G401.6 (cell line): ENCODE data around the gene CCNG2.

ENCODE experiments used
- FAIRE-seq: peaks from 2 replicates; lab custom pipeline; 2012; peaks lifted over from hg19 to GRCh38; lab: Jason Lieb, UNC

Gene CCNG2

GRCh38 chr4:77204621-77205020 is 47.6 kb downstream of the CCNG2 start:
- FAIRE-seq, result no peak

- no peak for FAIRE-seq
These were observed 52.0 kb downstream of the CCNG2 start for GRCh38 chr4:77209012-77209411.

DNA sequence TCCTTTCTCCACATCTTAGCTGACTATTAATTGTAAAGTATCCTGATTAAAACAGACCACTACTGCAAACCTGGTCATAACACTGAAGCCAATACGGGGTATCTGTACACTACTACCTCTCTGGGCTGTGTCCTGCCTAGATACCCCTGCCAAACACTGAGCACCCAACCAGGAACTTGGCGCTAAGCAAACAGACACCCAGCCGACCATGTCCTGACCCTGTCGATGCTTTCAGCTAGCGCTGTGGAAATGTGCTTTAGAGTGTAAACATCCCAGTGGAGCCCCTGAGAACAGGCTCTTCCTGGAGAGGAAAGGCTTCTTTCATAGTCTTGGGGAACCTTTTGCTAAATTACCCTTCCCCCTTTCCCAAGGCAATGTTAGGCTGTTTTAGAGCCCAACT is 52.9 kb downstream of the CCNG2 start:
- no peak for FAIRE-seq

- no peak for FAIRE-seq
These were observed 58.1 kb downstream of the CCNG2 start for GRCh38 chr4:77215107-77215506.

DNA sequence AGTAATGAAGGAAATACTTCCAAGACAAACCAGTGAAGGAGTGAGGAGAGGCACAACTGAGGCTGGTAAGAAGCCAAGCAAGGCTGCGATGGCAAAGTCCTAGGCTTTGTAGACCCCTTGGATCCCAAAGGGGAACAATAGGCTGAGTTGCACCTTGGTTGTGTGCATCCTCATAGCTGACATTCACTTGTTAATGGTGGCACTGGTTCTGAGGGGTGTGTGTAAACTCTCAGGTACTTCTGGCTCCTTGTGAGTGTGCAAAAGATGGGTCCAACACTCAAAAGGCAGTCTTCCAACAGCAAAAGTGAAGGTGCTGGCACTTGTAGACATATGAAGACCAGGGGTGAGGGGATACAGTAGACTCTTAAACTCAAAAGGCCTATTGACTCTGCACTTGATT is 60.5 kb downstream of the CCNG2 start:
- no peak for FAIRE-seq

DNA sequence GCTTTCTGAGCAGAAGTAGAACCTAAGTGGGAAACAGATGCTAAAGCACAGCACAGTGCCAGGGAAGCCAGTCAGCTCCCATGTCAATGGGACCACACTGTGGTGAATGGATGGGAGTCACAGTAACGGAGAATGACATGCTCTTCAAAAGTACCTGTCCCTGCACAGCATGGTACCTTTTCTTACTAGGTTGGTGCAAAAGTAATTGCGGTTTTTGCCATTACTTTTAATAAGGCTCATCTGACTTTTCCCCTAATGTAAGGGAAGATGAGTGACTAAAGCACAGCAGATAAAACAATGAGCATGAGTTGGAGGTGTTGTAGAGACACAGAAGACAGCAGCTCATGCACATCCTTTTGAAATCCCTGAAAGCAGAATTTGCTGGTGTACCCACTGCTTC is 62.3 kb downstream of the CCNG2 start:
- no peak for FAIRE-seq
